HepG2 (cell line): ENCODE measurements around the gene SRPRB. TPM values are rescaled to one million over a fixed set of nuclear protein-coding genes. Genes with fewer than 3 reads are reported as not detected.

Experiments
- ATAC-seq: fragments of 200-7000 bp; cut with Tn5 transposase; 3 replicates; pipeline ENCODE4 v1.9.1; 2020; ENCODE audit warnings: mild to moderate bottlenecking, moderate library complexity
- BruUV-seq: library from RNA; stranded (reverse); fragments of 400-500 nt; replicated peaks from 2 replicates; lab custom pipeline; 2021; lab: Mats Ljungman, UMichigan
- CTCF ChIA-PET: fragments of 300-600 bp; formaldehyde crosslinking; extraction: SDS; loops from one replicate; lab custom pipeline; 2021; ENCODE audit warnings: low total read pairs, inconsistent platforms, low intra/inter-chr PET ratio; lab: Yijun Ruan, JAX
- POLR2A ChIA-PET: fragments of 350-600 bp; sonication (Branson Sonifier 250); formaldehyde crosslinking; loops from one replicate; lab custom pipeline; 2020; ENCODE audit warnings: antibody characterized with exemption, inconsistent platforms; lab: Yijun Ruan, JAX
- DNase-seq: peaks from one replicate; pipeline ENCODE4 v3.0.0-alpha.2; 2015; ENCODE audit warnings: low spot score
- FAIRE-seq: peaks from 3 replicates; lab custom pipeline; 2011; peaks lifted over from hg19 to GRCh38; lab: Jason Lieb, UNC
- H2AFZ ChIP-seq: one replicate; pipeline ENCODE4 v1.6.1; 2011; ENCODE audit warnings: low read length, inconsistent platforms
- H3K27ac ChIP-seq: fragments of 300-600 bp; 3 replicates; pipeline ENCODE4 v1.8.0; 2011; ENCODE audit warnings: mixed run types, mild to moderate bottlenecking, mixed read lengths, low read length, inconsistent platforms; ENCODE audit not compliant: insufficient read depth; ENCODE audit errors: extremely low read length
- H3K27me3 ChIP-seq, 2 experiments: fragments of 200-600 bp in 1 of 2; 2 replicates in 1 of 2; 3 replicates in 1 of 2; pipeline versions ENCODE4 v1.6.0 to v1.8.0; 2011; ENCODE audit warnings: low read length in 2 of 2, mild to moderate bottlenecking in 2 of 2, moderate library complexity in 2 of 2, inconsistent platforms in 1 of 2; ENCODE audit not compliant: insufficient read depth in 2 of 2, control insufficient read depth in 1 of 2
- H3K36me3 ChIP-seq, 2 experiments: fragments of 200-600 bp in 1 of 2; replicated peaks in 1 of 2; 2 replicates in 1 of 2; 3 replicates in 1 of 2; pipeline versions ENCODE4 v1.5.1 to v1.8.0; 2011; ENCODE audit warnings: low read length in 2 of 2, inconsistent platforms in 1 of 2; ENCODE audit not compliant: insufficient read depth in 2 of 2, control insufficient read depth in 1 of 2
- H3K4me1 ChIP-seq: 2 replicates; pipeline ENCODE4 v1.5.1; 2012; ENCODE audit warnings: low read length, inconsistent platforms; ENCODE audit not compliant: insufficient read depth
- H3K4me2 ChIP-seq: 2 replicates; pipeline ENCODE4 v1.6.0; 2011; ENCODE audit warnings: low read depth, low read length, inconsistent platforms
- H3K4me3 ChIP-seq, 3 experiments: fragments of 200-600 bp in 1 of 3; sonication (generic), shearing (Covaris generic) in 1 of 3; replicated peaks in 1 of 3; 2 replicates each; pipeline ENCODE4 v1.5.1; 2011 to 2016; ENCODE audit warnings: low read length in 3 of 3, inconsistent platforms in 2 of 3, low read depth in 2 of 3, mild to moderate bottlenecking in 2 of 3, control low read depth in 1 of 3, mixed read lengths in 1 of 3; ENCODE audit not compliant: insufficient read depth in 1 of 3
- H3K79me2 ChIP-seq: one replicate; pipeline ENCODE4 v1.6.1; 2011; ENCODE audit warnings: low read length, inconsistent platforms; ENCODE audit not compliant: insufficient read depth
- H3K9ac ChIP-seq: 2 replicates; pipeline ENCODE4 v1.6.0; 2011; ENCODE audit warnings: mild to moderate bottlenecking, low read depth, low read length, inconsistent platforms; ENCODE audit not compliant: insufficient read depth
- H3K9me3 ChIP-seq: 2 replicates; pipeline ENCODE4 v1.5.1; 2012; ENCODE audit warnings: mild to moderate bottlenecking, low read length
- H4K20me1 ChIP-seq: 2 replicates; pipeline ENCODE4 v1.6.0; 2011; ENCODE audit warnings: inconsistent platforms, mild to moderate bottlenecking, low read length, moderate library complexity; ENCODE audit not compliant: insufficient read depth
- AKAP8 ChIP-seq: sonication (generic); formaldehyde crosslinking; IDR thresholded peaks from 2 replicates; pipeline ENCODE4 v1.5.1; 2020; ENCODE audit warnings: mild to moderate bottlenecking, missing genetic modification reagents
- CEBPG ChIP-seq: IDR thresholded peaks from 2 replicates; pipeline ENCODE4 v1.6.1; 2016
- FOXJ3 ChIP-seq: sonication (generic); formaldehyde crosslinking; IDR thresholded peaks from 2 replicates; pipeline ENCODE4 v1.4.0; 2020; ENCODE audit warnings: missing genetic modification reagents, mild to moderate bottlenecking, borderline replicate concordance
- HDAC1 ChIP-seq: sonication (generic); formaldehyde crosslinking; IDR thresholded peaks from 2 replicates; pipeline ENCODE4 v1.5.1; 2020; ENCODE audit warnings: mild to moderate bottlenecking, missing genetic modification reagents
- NFIB ChIP-seq: sonication (generic); formaldehyde crosslinking; IDR thresholded peaks from 2 replicates; pipeline ENCODE4 v1.9.0; 2021; ENCODE audit warnings: missing genetic modification reagents, mild to moderate bottlenecking, borderline replicate concordance
- NPAS2 ChIP-seq: sonication (generic); formaldehyde crosslinking; IDR thresholded peaks from 2 replicates; pipeline ENCODE4 v1.8.0; 2022; ENCODE audit warnings: mild to moderate bottlenecking, missing genetic modification reagents, borderline replicate concordance
- NR2F1 ChIP-seq, 2 experiments: fragments of 450-650 bp in 1 of 2; formaldehyde crosslinking in 1 of 2; IDR thresholded peaks; 2 replicates each; pipeline versions ENCODE4 v1.5.0 to v1.6.1; 2016 to 2020; ENCODE audit warnings: mild to moderate bottlenecking in 1 of 2, missing compliant biosample characterization in 1 of 2, missing genetic modification reagents in 1 of 2, moderate library complexity in 1 of 2
- RFX3 ChIP-seq: IDR thresholded peaks from 2 replicates; pipeline ENCODE4 v1.6.1; 2016; ENCODE audit warnings: missing biosample characterization, missing genetic modification reagents
- RXRB ChIP-seq: IDR thresholded peaks from 2 replicates; pipeline ENCODE4 v1.6.1; 2016; ENCODE audit warnings: borderline replicate concordance, missing genetic modification reagents, missing compliant biosample characterization
- SOX6 ChIP-seq, 2 experiments: fragments of 450-650 bp in 1 of 2; sonication (generic) in 1 of 2; formaldehyde crosslinking in 1 of 2; IDR thresholded peaks; 2 replicates each; pipeline versions ENCODE4 v1.4.0 to v1.6.1; 2017 to 2020; ENCODE audit warnings: antibody characterized with exemption in 1 of 2, mild to moderate bottlenecking in 1 of 2, missing genetic modification reagents in 1 of 2
- ZEB1 ChIP-seq: IDR thresholded peaks from 2 replicates; pipeline ENCODE4 v1.6.1; 2012; ENCODE audit warnings: mild to moderate bottlenecking, low read depth, inconsistent platforms; ENCODE audit not compliant: insufficient replicate concordance
- ZNF263 ChIP-seq: sonication (generic); formaldehyde crosslinking; IDR thresholded peaks from 2 replicates; pipeline ENCODE4 v1.4.0; 2020; ENCODE audit warnings: missing genetic modification reagents
- ZNF337 ChIP-seq: sonication (generic); formaldehyde crosslinking; IDR thresholded peaks from 2 replicates; pipeline ENCODE4 v1.5.1; 2020; ENCODE audit warnings: missing genetic modification reagents, low read depth, mild to moderate bottlenecking, borderline replicate concordance
- ZNF577 ChIP-seq: sonication (generic); formaldehyde crosslinking; IDR thresholded peaks from 2 replicates; pipeline ENCODE4 v1.4.0; 2020; ENCODE audit warnings: mild to moderate bottlenecking, low read depth, missing genetic modification reagents, borderline replicate concordance
- WGBS: methylation state at CpG from one replicate; pipeline ENCODE4 v1.1.6; 2017; ENCODE audit warnings: low lambda C conversion rate; 5-methylcytosine and 5-hydroxymethylcytosine counted together
- in situ Hi-C: cut with HindIII; loops from 2 replicates; pipeline ENCODE4 v1.10.0; 2017; ENCODE audit warnings: low pct_unique_long_range_greater_than_20kb; ENCODE audit not compliant: extremely low pct_ligation_motif_present
- intact Hi-C: fragments of 100-400 bp; cut with micrococcal nuclease; formaldehyde crosslinking; loops from one replicate; pipeline ENCODE4 v1.10.0; 2022; ENCODE audit not compliant: unreplicated experiment
- polyA plus RNA-seq, 8 experiments: library from polyadenylated mRNA; depleted of rRNA in 3 of 8; stranded (reverse) in 7 of 8; unstranded in 1 of 8; fragments of >200 nt; fragmentation: Illumina TruSeq in 4 of 8; extraction: Trizol in 4 of 8; gene quantifications; 2 replicates each; pipeline versions ENCODE4 v1.2.1 to v1.2.3, GENCODE V29; 2011 to 2016; ENCODE audit warnings: low read depth in 4 of 8, missing spikeins in 1 of 8, mixed read lengths in 1 of 8; ENCODE audit not compliant: insufficient read depth in 1 of 8
- total RNA-seq, 5 experiments: library from RNA; depleted of rRNA; stranded (reverse); fragments of >200 nt; fragmentation: Illumina TruSeq; extraction: Trizol; gene quantifications; 2 replicates each; pipeline ENCODE4 v1.2.3, GENCODE V29; 2016; ENCODE audit warnings: low read depth in 1 of 5
- TF ChIP-seq, protein P1 (sequence below): sonication (generic); formaldehyde crosslinking; IDR thresholded peaks from 2 replicates; pipeline ENCODE4 v1.4.0; 2020; ENCODE audit warnings: missing genetic modification reagents
- TF ChIP-seq, protein P2 (sequence below): sonication (generic); formaldehyde crosslinking; IDR thresholded peaks from 2 replicates; pipeline ENCODE4 v1.5.1; 2020; ENCODE audit warnings: mild to moderate bottlenecking, missing genetic modification reagents, borderline replicate concordance
- TF ChIP-seq, protein P3 (sequence below), 2 experiments: fragments of 450-650 bp in 1 of 2; sonication (generic) in 1 of 2; formaldehyde crosslinking; IDR thresholded peaks; 2 replicates each; pipeline versions ENCODE4 v1.5.0 to v1.8.0; 2020 to 2022; ENCODE audit warnings: mild to moderate bottlenecking in 1 of 2, missing genetic modification reagents in 1 of 2
- TF ChIP-seq, protein P4 (sequence below): IDR thresholded peaks from 2 replicates; pipeline ENCODE4 v1.6.1; 2016; ENCODE audit warnings: low read depth

SRPRB gene
- total and polyA plus RNA-seq, 2 of the 13 experiments (the other 11 are each of a cell fraction or from before 2014, with no cell fraction given) = 41.0 to 111 TPM

DNA sequence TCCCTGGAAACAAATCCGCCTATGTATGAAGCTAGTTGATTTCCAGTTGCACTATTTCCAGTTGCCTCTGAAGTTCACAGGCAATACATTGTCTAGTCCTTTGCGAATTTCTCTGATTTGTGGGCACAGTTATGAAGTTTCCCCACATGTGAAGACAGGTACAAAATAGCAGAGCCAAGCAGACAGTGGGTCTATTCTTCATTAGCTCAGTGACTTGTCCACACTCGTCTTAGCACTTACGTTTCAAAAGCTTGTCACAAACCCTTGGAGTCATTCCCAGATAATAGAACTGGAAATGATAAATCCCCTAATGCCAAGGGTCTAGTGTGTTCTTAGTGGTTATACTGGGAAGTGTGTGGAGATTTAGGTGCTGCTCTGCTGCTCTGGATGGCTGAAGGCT, 14.5 kb downstream of the SRPRB start:
- H4K20me1 ChIP-seq = 0 out of 2 replicates have a peak, but pooled peaks cover 2% of the 10 kb centered on the region
- intact Hi-C loops (loop anchor here (5.0 kb wide), 1 partner anchor 158 kb away; the partner anchor contains the start of gene TOPBP1), in situ Hi-C loops (loop anchor here (5.0 kb wide), 1 partner anchor 158 kb away; the partner anchor contains the start of gene TOPBP1)
- H3K4me1 ChIP-seq = 0 out of 2 replicates have a peak, but pooled peaks cover 5% of the 10 kb centered on the region
- BruUV-seq = no TSS peak
- 94% methylated on average over 4 of the region's 4 CpGs for WGBS
- H3K79me2 ChIP-seq = no peaks in the 10 kb centered on the region
- no peak overlapping the region for H3K4me2 ChIP-seq
- no peak overlapping the region for H2AFZ ChIP-seq
- ATAC-seq (no peak), DNase-seq (no peak), FAIRE-seq (no peak)
- no peaks in the 10 kb centered on the region for H3K27me3 ChIP-seq
- H3K9ac ChIP-seq = no peak overlapping the region
- H3K27ac ChIP-seq = no peak overlapping the region
- ChIA-PET CTCF (no interaction called here), POLR2A (no interaction called here)
- no peak overlapping the region for H3K4me3 ChIP-seq
- no peaks in the 10 kb centered on the region for H3K9me3 ChIP-seq
- peaks cover 20 to 57% of the 10 kb centered on the region in 2 experiments for H3K36me3 ChIP-seq
- TF ChIP-seq ZEB1 (no peak), AKAP8 (no peak), SOX6 (IDR thresholded peaks at IDR 0.05) (no peak), SOX6 (CRISPR knock-in tag; IDR thresholded peaks at IDR 0.05) (no peak), ZNF263 (CRISPR knock-in tag) (no peak), CEBPG (CRISPR knock-in tag) (no peak), ZNF337 (no peak), NPAS2 (CRISPR knock-in tag) (no peak), NFIB (CRISPR knock-in tag) (no peak), HDAC1 (CRISPR knock-in tag) (no peak), NR2F1 (CRISPR knock-in tag; IDR thresholded peaks at IDR 0.05) (no peak), RXRB (CRISPR knock-in tag) (no peak), FOXJ3 (CRISPR knock-in tag) (no peak), RFX3 (CRISPR knock-in tag) (no peak), ZNF577 (CRISPR knock-in tag) (no peak)
- TF ChIP-seq, protein P1, sequence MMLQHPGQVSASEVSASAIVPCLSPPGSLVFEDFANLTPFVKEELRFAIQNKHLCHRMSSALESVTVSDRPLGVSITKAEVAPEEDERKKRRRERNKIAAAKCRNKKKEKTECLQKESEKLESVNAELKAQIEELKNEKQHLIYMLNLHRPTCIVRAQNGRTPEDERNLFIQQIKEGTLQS (CRISPR knock-in tag) = no peak
- TF ChIP-seq, protein P2, sequence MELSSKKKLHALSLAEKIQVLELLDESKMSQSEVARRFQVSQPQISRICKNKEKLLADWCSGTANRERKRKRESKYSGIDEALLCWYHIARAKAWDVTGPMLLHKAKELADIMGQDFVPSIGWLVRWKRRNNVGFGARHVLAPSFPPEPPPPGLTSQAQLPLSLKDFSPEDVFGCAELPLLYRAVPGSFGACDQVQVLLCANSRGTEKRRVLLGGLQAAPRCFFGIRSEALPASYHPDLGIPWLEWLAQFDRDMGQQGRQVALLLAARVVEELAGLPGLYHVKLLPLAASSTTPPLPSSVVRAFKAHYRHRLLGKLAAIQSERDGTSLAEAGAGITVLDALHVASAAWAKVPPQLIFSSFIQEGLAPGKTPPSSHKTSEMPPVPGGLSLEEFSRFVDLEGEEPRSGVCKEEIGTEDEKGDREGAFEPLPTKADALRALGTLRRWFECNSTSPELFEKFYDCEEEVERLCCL (CRISPR knock-in tag) = no peak
- TF ChIP-seq, protein P3, sequence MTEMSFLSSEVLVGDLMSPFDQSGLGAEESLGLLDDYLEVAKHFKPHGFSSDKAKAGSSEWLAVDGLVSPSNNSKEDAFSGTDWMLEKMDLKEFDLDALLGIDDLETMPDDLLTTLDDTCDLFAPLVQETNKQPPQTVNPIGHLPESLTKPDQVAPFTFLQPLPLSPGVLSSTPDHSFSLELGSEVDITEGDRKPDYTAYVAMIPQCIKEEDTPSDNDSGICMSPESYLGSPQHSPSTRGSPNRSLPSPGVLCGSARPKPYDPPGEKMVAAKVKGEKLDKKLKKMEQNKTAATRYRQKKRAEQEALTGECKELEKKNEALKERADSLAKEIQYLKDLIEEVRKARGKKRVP (CRISPR knock-in tag; IDR thresholded peaks at IDR 0.05) = no peak
- TF ChIP-seq, protein P4, sequence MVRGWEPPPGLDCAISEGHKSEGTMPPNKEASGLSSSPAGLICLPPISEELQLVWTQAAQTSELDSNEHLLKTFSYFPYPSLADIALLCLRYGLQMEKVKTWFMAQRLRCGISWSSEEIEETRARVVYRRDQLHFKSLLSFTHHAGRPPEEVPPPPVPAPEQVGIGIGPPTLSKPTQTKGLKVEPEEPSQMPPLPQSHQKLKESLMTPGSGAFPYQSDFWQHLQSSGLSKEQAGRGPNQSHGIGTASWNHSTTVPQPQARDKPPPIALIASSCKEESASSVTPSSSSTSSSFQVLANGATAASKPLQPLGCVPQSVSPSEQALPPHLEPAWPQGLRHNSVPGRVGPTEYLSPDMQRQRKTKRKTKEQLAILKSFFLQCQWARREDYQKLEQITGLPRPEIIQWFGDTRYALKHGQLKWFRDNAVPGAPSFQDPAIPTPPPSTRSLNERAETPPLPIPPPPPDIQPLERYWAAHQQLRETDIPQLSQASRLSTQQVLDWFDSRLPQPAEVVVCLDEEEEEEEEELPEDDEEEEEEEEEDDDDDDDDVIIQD (CRISPR knock-in tag) = no peak
